Inferior parietal cortex (tissue), 1 donor: ENCODE measurements around the gene KIF26A.
A peak's percentile ranks its signal among the peaks of the same experiment; 100 is the strongest.

Experiments used
- DNase-seq: peaks from one replicate; pipeline ENCODE4 v3.0.0-alpha.2; 2016; ENCODE audit errors: extremely low spot score

The KIF26A gene

GRCh38 chr14:104112609-104113571 is 25.5 kb upstream of the KIF26A start:
- DNase-seq: no peak

GRCh38 chr14:104113631-104114420 is 24.6 kb upstream of the KIF26A start:
- DNase-seq: no peak

- no peak for DNase-seq
Measured at GRCh38 chr14:104114421-104115130, 23.8 kb upstream of the KIF26A start.

GRCh38 chr14:104115131-104115600 is 23.2 kb upstream of the KIF26A start:
- no peak for DNase-seq

- no peak for DNase-seq
Measured at GRCh38 chr14:104115691-104116287, 22.6 kb upstream of the KIF26A start.

- DNase-seq: no peak
Measured at GRCh38 chr14:104116288-104116755, 22.1 kb upstream of the KIF26A start.

GRCh38 chr14:104116756-104117340 is 21.5 kb upstream of the KIF26A start:
- no peak for DNase-seq

GRCh38 chr14:104117341-104118005 is 20.9 kb upstream of the KIF26A start:
- no peak for DNase-seq

GRCh38 chr14:104118006-104118844 is 20.2 kb upstream of the KIF26A start:
- no peak for DNase-seq

GRCh38 chr14:104119119-104119487 is 19.3 kb upstream of the KIF26A start:
- DNase-seq: no peak

GRCh38 chr14:104119488-104120251 is 18.7 kb upstream of the KIF26A start:
- DNase-seq: no peak

GRCh38 chr14:104120281-104120741 is 18.1 kb upstream of the KIF26A start:
- peak; percentile 16 for DNase-seq

- DNase-seq: no peak
Measured at GRCh38 chr14:104121142-104121541, 17.2 kb upstream of the KIF26A start.

GRCh38 chr14:104123879-104124278 is 14.5 kb upstream of the KIF26A start:
- DNase-seq: no peak

GRCh38 chr14:104125011-104125410 is 13.4 kb upstream of the KIF26A start:
- DNase-seq: no peak

GRCh38 chr14:104126753-104127152 is 11.6 kb upstream of the KIF26A start:
- no peak for DNase-seq

GRCh38 chr14:104128981-104129380 is 9.4 kb upstream of the KIF26A start:
- no peak for DNase-seq

- DNase-seq: no peak
Measured at GRCh38 chr14:104129556-104129955, 8.8 kb upstream of the KIF26A start.
